Measurements from ENCODE around the gene ASCC2.

The ASCC2 gene

DNA sequence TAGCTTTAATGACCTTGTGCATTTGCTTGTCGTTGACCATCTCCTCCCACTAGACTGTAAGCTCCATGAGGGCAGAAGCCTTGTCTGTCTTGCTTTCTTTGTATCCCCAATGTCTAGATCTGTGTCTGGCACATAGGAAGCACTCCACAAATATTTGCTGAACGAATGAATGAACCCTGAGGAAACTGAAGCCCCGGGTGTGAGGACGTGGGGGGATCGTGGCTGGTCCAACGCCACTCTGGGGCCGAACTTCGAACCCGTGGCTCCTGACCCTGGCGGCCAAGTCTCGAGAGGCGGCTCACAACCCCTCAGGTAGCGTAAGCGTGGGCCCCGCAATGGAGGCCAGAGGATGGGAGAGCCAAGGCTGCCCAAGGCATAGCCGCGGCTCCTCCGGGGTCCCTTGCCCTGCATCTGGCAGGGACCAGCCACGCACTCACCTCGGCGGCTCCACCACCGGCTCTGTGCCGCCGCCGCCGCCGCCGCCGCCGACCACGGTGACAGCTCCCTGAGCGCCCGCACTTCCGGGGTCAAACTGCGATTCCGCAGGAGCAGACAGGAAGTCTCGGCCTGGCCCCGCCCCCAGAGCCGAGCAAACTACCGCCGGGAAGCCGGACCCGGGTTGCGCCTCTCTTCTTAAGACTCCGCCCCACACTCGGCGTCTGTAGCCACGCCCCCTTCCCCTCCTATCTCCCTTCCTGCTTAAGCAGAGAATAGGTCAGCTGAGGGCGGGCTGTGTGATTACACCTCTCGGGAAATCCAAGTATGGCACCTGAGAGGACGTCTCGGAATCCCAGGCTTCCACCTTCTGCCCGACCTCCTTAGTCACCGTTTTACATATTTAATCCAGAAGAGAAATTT is at the start of gene ASCC2:
TSS of gene ASCC2 (minus strand) at position 534 of the 858 bp plus-strand sequence. CDS start 5,949 bp downstream, outside the sequence.
- peak; percentile 100 for DNase-seq (ENCODE audit: extremely low spot score)
- ChIA-PET CTCF (interaction anchor here (1.3 kb wide), 1 partner anchor 167 kb away, joined by 3 read pairs; no protein-coding TSS in a partner anchor), POLR2A (interaction anchor here (0.8 to 2.3 kb wide), 11 partner anchors 10 to 130 kb away, joined by 3 to 9 read pairs (median 4); partner anchors contain the start of gene MTMR3)
- TF ChIP-seq FOXM1 (IDR thresholded peaks at IDR 0.05; ENCODE audit: borderline replicate concordance) = no peak
- no peak for TF ChIP-seq FOXK2 (IDR thresholded peaks at IDR 0.05)
- no peak for TF ChIP-seq SP1 (IDR thresholded peaks at IDR 0.05)
- TF ChIP-seq TARDBP (IDR thresholded peaks at IDR 0.05) = no peak
- no peak for TF ChIP-seq NFRKB (IDR thresholded peaks at IDR 0.05)
- TF ChIP-seq L3MBTL2 (conservative IDR thresholded peaks at IDR 0.05) = 0 out of 2 replicates have a peak, but pooled peaks have one; percentile 21
- TF ChIP-seq ELF4 (IDR thresholded peaks at IDR 0.05) = peak; percentile 96
- no peak for TF ChIP-seq ARNT (IDR thresholded peaks at IDR 0.05)
- TF ChIP-seq SUZ12 (IDR thresholded peaks at IDR 0.05) = no peak

GRCh38 chr22:29887358-29887757 is 49.3 kb upstream of the ASCC2 start:
- DNase-seq (ENCODE audit: extremely low spot score) = no peak
- TF ChIP-seq HDGF (IDR thresholded peaks at IDR 0.05; ENCODE audit: borderline replicate concordance) (no peak), SUZ12 (IDR thresholded peaks at IDR 0.05) (no peak), PKNOX1 (IDR thresholded peaks at IDR 0.05) (no peak), ARNT (IDR thresholded peaks at IDR 0.05) (no peak), LEF1 (IDR thresholded peaks at IDR 0.05; ENCODE audit: borderline replicate concordance) (no peak)
- ChIA-PET CTCF (no interaction called here), POLR2A (interaction anchor here (0.8 kb wide), 1 partner anchor 104 kb away, joined by 3 read pairs; no protein-coding TSS in a partner anchor)

DNA sequence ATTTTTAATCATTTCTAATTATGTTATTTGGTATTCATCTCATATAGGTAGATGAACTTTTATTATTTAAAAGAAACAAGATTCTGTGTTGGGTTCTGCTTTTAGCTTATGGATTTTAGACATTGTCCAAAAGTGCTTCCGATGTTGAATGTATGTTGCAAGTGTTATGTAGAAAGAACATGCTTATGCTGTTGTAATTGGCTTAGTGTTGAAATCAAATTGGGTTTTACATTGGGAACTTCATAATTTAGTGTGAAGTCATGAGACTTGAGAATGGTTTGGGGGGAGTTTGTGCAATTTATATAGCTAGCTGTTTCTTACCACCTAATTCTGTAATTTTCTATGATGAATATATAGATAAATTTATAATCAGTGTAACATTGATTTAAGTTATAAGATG is 48.5 kb upstream of the ASCC2 start:
- no peak for TF ChIP-seq ZNF384 (IDR thresholded peaks at IDR 0.05)
- no peak for TF ChIP-seq ARNT (IDR thresholded peaks at IDR 0.05)
- no peak for TF ChIP-seq L3MBTL2 (conservative IDR thresholded peaks at IDR 0.05)
- TF ChIP-seq NFRKB (IDR thresholded peaks at IDR 0.05) = no peak
- ChIA-PET CTCF (no interaction called here), POLR2A (interaction anchor here (0.8 kb wide), 1 partner anchor 105 kb away, joined by 3 read pairs; no protein-coding TSS in a partner anchor)
- DNase-seq (ENCODE audit: extremely low spot score) = no peak

DNA sequence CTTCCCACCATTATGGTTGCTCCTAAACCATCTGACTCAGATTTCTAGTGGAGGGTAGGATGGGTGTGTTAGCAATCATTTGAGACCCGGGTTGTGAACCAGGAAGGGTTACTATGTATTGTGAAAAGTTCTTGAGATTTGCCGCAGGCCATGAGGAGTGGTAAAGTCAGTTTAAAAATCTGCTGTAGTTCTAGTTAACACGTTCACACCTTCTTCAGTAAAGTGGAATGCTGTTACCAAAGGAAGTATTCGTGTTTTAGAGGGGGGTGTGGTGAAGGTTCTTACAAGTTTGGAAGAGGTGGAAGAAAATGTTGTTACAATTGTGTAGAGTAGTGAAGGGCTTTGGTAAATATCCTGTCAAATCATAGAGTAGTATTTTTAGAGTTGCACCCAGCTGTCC is 47.5 kb upstream of the ASCC2 start:
- POLR2A ChIA-PET = interaction anchor here (0.6 kb wide), 1 partner anchor 14 kb away, joined by 3 read pairs; no protein-coding TSS in a partner anchor
- TF ChIP-seq ARNT (IDR thresholded peaks at IDR 0.05) (no peak), SP1 (IDR thresholded peaks at IDR 0.05) (no peak), FOXA1 (IDR thresholded peaks at IDR 0.05) (no peak), ELF4 (IDR thresholded peaks at IDR 0.05) (no peak), CTBP1 (IDR thresholded peaks at IDR 0.05; ENCODE audit: borderline replicate concordance) (no peak), L3MBTL2 (conservative IDR thresholded peaks at IDR 0.05) (no peak), FOXK2 (IDR thresholded peaks at IDR 0.05) (no peak), FOXM1 (IDR thresholded peaks at IDR 0.05; ENCODE audit: borderline replicate concordance) (no peak), LEF1 (IDR thresholded peaks at IDR 0.05; ENCODE audit: borderline replicate concordance) (no peak), BHLHE40 (IDR thresholded peaks at IDR 0.05; ENCODE audit: borderline replicate concordance) (no peak), PKNOX1 (IDR thresholded peaks at IDR 0.05) (no peak), HDGF (IDR thresholded peaks at IDR 0.05; ENCODE audit: borderline replicate concordance) (no peak), TARDBP (IDR thresholded peaks at IDR 0.05) (no peak), SUZ12 (IDR thresholded peaks at IDR 0.05) (no peak), ZNF384 (IDR thresholded peaks at IDR 0.05) (no peak), NFRKB (IDR thresholded peaks at IDR 0.05) (no peak)
- CTCF ChIA-PET = no interaction called here
- no peak for DNase-seq (ENCODE audit: extremely low spot score)

DNA sequence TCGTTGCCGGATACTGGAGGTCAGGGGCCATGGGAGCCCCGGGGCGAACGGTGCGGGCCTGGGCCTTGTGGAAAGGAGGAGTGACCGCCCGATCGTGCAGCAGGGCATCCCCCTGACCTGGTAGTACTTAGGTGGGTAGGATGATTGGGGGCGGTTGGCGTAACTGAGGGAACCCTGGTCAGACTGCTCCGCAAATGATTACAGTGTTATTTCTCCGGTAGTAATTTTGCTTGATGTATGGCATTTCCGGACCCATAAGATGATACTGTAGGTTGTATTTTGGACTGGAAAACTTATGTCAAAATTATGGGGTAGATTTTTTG is 45.7 kb upstream of the ASCC2 start:
- ChIA-PET CTCF (interaction anchor here (0.8 kb wide), 1 partner anchor 53 kb away, joined by 3 read pairs; no protein-coding TSS in a partner anchor), POLR2A (interaction anchor here (0.6 to 1.5 kb wide), 18 partner anchors 9 to 279 kb away, joined by 3 to 8 read pairs (median 4); partner anchors contain the start of gene ASCC2)
- TF ChIP-seq BHLHE40 (IDR thresholded peaks at IDR 0.05; ENCODE audit: borderline replicate concordance) (no peak), TARDBP (IDR thresholded peaks at IDR 0.05) (no peak), ELF4 (IDR thresholded peaks at IDR 0.05) (no peak), CTBP1 (IDR thresholded peaks at IDR 0.05; ENCODE audit: borderline replicate concordance) (no peak), FOXK2 (IDR thresholded peaks at IDR 0.05) (no peak), PKNOX1 (IDR thresholded peaks at IDR 0.05) (no peak)
- DNase-seq (ENCODE audit: extremely low spot score) = no peak

DNA sequence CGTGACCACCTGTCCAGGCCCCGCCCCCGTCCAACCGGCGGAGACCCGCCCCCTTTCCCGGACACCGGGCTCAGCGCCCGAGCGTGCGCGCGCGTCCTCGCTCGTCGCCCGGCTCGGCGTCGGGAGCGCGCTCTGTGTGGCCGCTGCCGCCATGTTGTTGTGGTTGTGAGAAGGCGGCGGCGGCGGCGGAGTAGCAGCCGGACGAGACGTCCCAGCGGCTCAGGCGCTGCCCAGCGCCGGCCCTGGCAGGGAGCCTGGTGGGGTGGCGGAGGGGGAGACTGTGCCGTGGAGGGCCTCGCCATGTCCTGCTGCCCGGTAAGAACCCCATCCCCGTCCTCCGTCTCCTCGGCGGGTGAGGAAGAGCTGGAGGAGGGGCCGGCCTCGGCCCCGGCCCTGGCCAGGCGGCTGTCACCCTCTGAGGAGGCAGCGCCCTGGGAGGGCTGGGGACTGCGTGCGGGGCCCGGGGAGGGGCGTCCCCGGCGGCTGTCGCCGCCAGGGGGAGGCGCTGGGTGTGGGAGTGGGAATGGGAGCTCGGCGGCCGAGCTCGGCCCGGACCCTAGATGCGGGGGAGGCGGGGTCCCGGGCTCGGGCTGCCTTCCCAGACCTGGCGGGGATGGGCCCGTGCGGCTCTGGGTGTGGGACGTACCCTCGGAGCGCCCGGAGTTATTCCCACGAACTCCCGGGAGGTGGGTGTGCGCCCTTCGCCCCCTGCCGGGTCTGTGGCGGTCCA is 45.1 kb upstream of the ASCC2 start, which contains the start of gene MTMR3:
TSS of gene MTMR3 (plus strand) at position 130 of the 730 bp plus-strand sequence. CDS start 87,886 bp downstream, outside the sequence.
- TF ChIP-seq LEF1 (IDR thresholded peaks at IDR 0.05; ENCODE audit: borderline replicate concordance) = no peak
- no peak for TF ChIP-seq ELF4 (IDR thresholded peaks at IDR 0.05)
- no peak for TF ChIP-seq ZNF384 (IDR thresholded peaks at IDR 0.05)
- TF ChIP-seq FOXA1 (IDR thresholded peaks at IDR 0.05) = no peak
- TF ChIP-seq HDGF (IDR thresholded peaks at IDR 0.05; ENCODE audit: borderline replicate concordance) = no peak
- no peak for TF ChIP-seq CTBP1 (IDR thresholded peaks at IDR 0.05; ENCODE audit: borderline replicate concordance)
- no peak for TF ChIP-seq FOXK2 (IDR thresholded peaks at IDR 0.05)
- no peak for TF ChIP-seq BHLHE40 (IDR thresholded peaks at IDR 0.05; ENCODE audit: borderline replicate concordance)
- TF ChIP-seq NFRKB (IDR thresholded peaks at IDR 0.05) = no peak
- no peak for TF ChIP-seq SUZ12 (IDR thresholded peaks at IDR 0.05)
- TF ChIP-seq L3MBTL2 (conservative IDR thresholded peaks at IDR 0.05) = no peak
- TF ChIP-seq PKNOX1 (IDR thresholded peaks at IDR 0.05) = no peak
- no peak for TF ChIP-seq ARNT (IDR thresholded peaks at IDR 0.05)
- no peak for TF ChIP-seq FOXM1 (IDR thresholded peaks at IDR 0.05; ENCODE audit: borderline replicate concordance)
- ChIA-PET POLR2A (interaction anchor here (0.6 to 1.5 kb wide), 18 partner anchors 9 to 279 kb away, joined by 3 to 8 read pairs (median 4); partner anchors contain the start of gene ASCC2), CTCF (interaction anchor here (0.6 to 0.8 kb wide), 2 partner anchors 54 to 132 kb away, joined by 3 read pairs; no protein-coding TSS in a partner anchor)
- peak; percentile 85 for DNase-seq (ENCODE audit: extremely low spot score)

Data from HEK293T (cell line).